GM21786 (cell line): ENCODE results near the gene NFAT5.
"Not testable (repeated sequence)": the region's sequence is repeated elsewhere in the genome, so short reads cannot be mapped to it uniquely, and the experiment has no call there.

Experiments
- ATAC-seq: cut with Tn5 transposase; IDR thresholded peaks from one replicate; pipeline ENCODE4 v1.9.1; 2021; ENCODE audit not compliant: unreplicated experiment

Gene NFAT5

GRCh38 chr16:69637206-69637865, 71.6 kb downstream of the NFAT5 start:
- ATAC-seq = not testable (repeated sequence)

- ATAC-seq = not testable (repeated sequence)
Measured at GRCh38 chr16:69643997-69644396, 78.2 kb downstream of the NFAT5 start.

GRCh38 chr16:69644790-69645189, 79.0 kb downstream of the NFAT5 start:
- no peak for ATAC-seq

- ATAC-seq = no peak
Measured at GRCh38 chr16:69647020-69647419, 81.3 kb downstream of the NFAT5 start.

- ATAC-seq = no peak
Measured at GRCh38 chr16:69651217-69651616, 85.5 kb downstream of the NFAT5 start.

GRCh38 chr16:69654280-69654931, 88.6 kb downstream of the NFAT5 start:
- no peak for ATAC-seq

GRCh38 chr16:69660166-69660565, 94.4 kb downstream of the NFAT5 start:
- ATAC-seq = no peak

- no peak for ATAC-seq
Measured at GRCh38 chr16:69662901-69663300, 97.1 kb downstream of the NFAT5 start.

GRCh38 chr16:69663846-69664245, 98.1 kb downstream of the NFAT5 start:
- ATAC-seq = no peak

GRCh38 chr16:69669577-69669976, 103.8 kb downstream of the NFAT5 start:
- no peak for ATAC-seq

GRCh38 chr16:69672315-69672997, 106.7 kb downstream of the NFAT5 start:
- ATAC-seq = no peak

- ATAC-seq = no peak
Measured at GRCh38 chr16:69672998-69673713, 107.4 kb downstream of the NFAT5 start.

GRCh38 chr16:69680358-69680757, 114.6 kb downstream of the NFAT5 start:
- no peak for ATAC-seq

GRCh38 chr16:69688589-69688988, 122.8 kb downstream of the NFAT5 start:
- no peak for ATAC-seq

GRCh38 chr16:69691980-69692911, 126.5 kb downstream of the NFAT5 start:
- no peak for ATAC-seq

- ATAC-seq = no peak
Measured at GRCh38 chr16:69693916-69694315, 128.2 kb downstream of the NFAT5 start.

GRCh38 chr16:69698404-69698803, 132.6 kb downstream of the NFAT5 start:
- ATAC-seq = no peak

GRCh38 chr16:69699915-69700314, 134.1 kb downstream of the NFAT5 start:
- ATAC-seq = no peak

GRCh38 chr16:69701452-69701851, 135.7 kb downstream of the NFAT5 start:
- ATAC-seq = no peak

- no peak for ATAC-seq
Measured at GRCh38 chr16:69701866-69702265, 136.1 kb downstream of the NFAT5 start.
